Peyer's patch (tissue), 4 donors: ENCODE results near the gene UCP2.

Source experiments
- POLR2A ChIP-seq, 2 donors: fragments of 450-650 bp; IDR thresholded peaks; one replicate each; pipeline ENCODE4 v1.5.1; 2017; ENCODE audit warnings: antibody characterized with exemption in 2 of 2, mild to moderate bottlenecking in 2 of 2, moderate library complexity in 2 of 2
- TF ChIP-seq, protein P1 (sequence below), 6 experiments: fragments of 450-650 bp in 4 of 6; fragments of 200-600 bp in 2 of 6; sonication (generic) in 1 of 6; IDR thresholded peaks; one replicate each; pipeline ENCODE4 v1.5.1; 2017 to 2019; ENCODE audit warnings: antibody characterized with exemption in 6 of 6, mild to moderate bottlenecking in 3 of 6, moderate library complexity in 1 of 6

DNA sequence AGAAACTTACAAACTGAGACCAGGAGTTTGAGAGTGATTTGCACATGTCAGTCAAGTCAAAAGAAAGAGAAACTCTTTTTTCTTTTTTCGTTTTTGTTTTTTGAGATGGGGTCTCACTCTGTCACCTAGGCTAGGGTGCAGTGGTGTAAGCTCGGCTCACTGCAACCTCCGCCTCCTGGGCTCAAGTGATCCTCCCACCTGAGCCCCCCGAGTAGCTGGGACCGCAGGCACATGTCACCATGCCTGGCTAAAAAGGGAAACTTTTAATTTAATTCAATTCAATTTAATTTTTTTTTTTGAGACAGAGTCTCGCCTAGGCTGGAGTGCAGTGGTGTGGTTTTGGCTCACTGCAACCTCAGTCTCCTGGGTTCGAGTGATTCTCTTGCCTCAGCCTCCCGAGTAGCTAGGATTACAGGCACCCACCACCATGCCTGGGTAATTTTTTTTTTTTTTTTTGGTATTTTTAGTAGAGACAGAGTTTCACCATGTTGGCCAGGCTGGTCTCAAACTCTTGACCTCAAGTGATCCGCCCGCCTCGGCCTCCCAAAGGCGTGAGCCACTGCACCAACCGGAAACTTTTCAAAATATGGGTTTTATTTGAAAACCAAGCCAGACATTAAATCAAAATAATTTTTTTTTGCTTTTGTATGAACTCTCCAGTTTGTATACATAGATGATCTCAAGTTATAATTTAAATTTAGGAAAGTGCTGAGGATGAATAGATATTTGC lies 16.4 kb upstream of the UCP2 start:
- TF ChIP-seq POLR2A (IDR thresholded peaks at IDR 0.05) = no peak
- TF ChIP-seq, protein P1, sequence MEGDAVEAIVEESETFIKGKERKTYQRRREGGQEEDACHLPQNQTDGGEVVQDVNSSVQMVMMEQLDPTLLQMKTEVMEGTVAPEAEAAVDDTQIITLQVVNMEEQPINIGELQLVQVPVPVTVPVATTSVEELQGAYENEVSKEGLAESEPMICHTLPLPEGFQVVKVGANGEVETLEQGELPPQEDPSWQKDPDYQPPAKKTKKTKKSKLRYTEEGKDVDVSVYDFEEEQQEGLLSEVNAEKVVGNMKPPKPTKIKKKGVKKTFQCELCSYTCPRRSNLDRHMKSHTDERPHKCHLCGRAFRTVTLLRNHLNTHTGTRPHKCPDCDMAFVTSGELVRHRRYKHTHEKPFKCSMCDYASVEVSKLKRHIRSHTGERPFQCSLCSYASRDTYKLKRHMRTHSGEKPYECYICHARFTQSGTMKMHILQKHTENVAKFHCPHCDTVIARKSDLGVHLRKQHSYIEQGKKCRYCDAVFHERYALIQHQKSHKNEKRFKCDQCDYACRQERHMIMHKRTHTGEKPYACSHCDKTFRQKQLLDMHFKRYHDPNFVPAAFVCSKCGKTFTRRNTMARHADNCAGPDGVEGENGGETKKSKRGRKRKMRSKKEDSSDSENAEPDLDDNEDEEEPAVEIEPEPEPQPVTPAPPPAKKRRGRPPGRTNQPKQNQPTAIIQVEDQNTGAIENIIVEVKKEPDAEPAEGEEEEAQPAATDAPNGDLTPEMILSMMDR (IDR thresholded peaks at IDR 0.05) = no peak
